ENCODE data around the gene SASS6.

SASS6 gene

GRCh38 chr1:100039591-100039990 is 93.1 kb downstream of the SASS6 start:
- no peak for DNase-seq (ENCODE audit: low read depth)

- DNase-seq (ENCODE audit: low read depth) = peak; percentile 49
Observed at GRCh38 chr1:100038660-100039287, 94.0 kb downstream of the SASS6 start.

- DNase-seq (ENCODE audit: low read depth) = peak; percentile 80
Observed at GRCh38 chr1:100037927-100038659, 94.6 kb downstream of the SASS6 start.

- no peak for DNase-seq (ENCODE audit: low read depth)
Observed at GRCh38 chr1:100037656-100037926, 95.1 kb downstream of the SASS6 start.

- DNase-seq (ENCODE audit: low read depth) = no peak
Observed at GRCh38 chr1:100036718-100037655, 95.7 kb downstream of the SASS6 start.

GRCh38 chr1:100035214-100035613 is 97.5 kb downstream of the SASS6 start:
- DNase-seq (ENCODE audit: low read depth) = no peak

- DNase-seq (ENCODE audit: low read depth) = no peak
Observed at GRCh38 chr1:100034470-100034869, 98.3 kb downstream of the SASS6 start.
